Adipose tissue (tissue), 3 donors: Measurements from ENCODE around the gene THSD7B. TPM values are rescaled to one million over a fixed set of nuclear protein-coding genes. Genes with fewer than 3 reads are reported as not detected.
"Not testable (repeated sequence)": the region's sequence is repeated elsewhere in the genome, so short reads cannot be mapped to it uniquely, and the experiment has no call there.

Experiments used
- H3K27ac ChIP-seq: one replicate; pipeline ENCODE4 v1.5.1; 2013; ENCODE audit warnings: low read depth, low read length
- WGBS, 3 donors: extraction: QIAGEN DNeasy Blood & Tissue Kit; methylation state at CpG; one replicate each; pipeline ENCODE4 v1.1.7; 2013; 5-methylcytosine and 5-hydroxymethylcytosine counted together
- polyA plus RNA-seq, 3 donors: library from polyadenylated mRNA; stranded (reverse); fragments of 200-250 nt; gene quantifications; one replicate each; pipeline ENCODE4 v1.2.3, GENCODE V29; 2013
- donor health status: healthy with polysubstance abuse.
- donor health status: Bipolar disorder and iron deficiency.
- donor health status: healthy.

THSD7B gene
- polyA plus RNA-seq, 3 donors = 0.17 to 0.79 (median 0.34) TPM

GRCh38 chr2:137521653-137522619 lies 756.6 kb downstream of the THSD7B start:
- no peak overlapping the region for H3K27ac ChIP-seq
- 65 to 78% (median 76%) methylated on average over 2 of the region's 2 CpGs for WGBS, 3 donors

DNA sequence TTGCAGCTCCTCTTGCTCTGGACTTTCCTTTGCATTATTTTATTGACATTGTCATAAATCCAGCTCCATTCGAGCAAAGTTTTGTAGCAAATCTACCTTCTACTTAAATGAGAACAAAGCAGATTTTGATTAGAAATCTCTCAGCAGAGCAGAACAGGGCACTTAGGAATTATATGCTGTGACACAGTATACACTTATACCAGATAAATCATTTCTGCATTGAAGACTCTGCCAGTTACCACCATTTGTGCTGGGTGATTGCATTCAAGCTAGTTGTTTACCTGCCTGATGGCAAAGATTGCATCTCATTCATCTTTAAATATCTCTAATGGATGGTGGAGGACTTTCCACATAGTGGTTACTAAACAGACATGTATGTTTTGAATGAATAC lies 757.3 kb downstream of the THSD7B start:
- 38 to 76% (median 70%) methylated on average over 1 of the region's 1 CpG for WGBS, 3 donors
- H3K27ac ChIP-seq = no peak overlapping the region

DNA sequence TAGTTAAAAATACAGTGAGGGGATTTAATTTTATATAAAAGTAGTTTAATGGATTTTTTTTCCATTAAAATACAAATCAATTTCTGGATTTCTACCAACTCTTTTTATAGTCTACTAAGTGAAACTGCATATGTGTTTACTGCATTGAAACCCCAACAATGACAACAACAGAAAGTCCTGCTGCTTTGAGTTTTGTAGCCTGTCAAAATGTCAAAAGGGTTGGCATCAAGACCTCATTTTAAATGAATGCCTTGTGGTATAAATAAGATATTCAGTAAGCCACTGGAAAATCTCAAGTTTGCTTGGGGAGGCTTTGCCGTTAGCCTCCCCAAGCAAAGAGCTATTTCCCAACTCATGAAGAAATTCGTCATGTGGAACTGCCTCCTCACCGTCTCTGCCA lies 758.6 kb downstream of the THSD7B start:
- 63 to 76% (median 71%) methylated on average over 3 of the region's 3 CpGs for WGBS, 3 donors
- no peak overlapping the region for H3K27ac ChIP-seq

DNA sequence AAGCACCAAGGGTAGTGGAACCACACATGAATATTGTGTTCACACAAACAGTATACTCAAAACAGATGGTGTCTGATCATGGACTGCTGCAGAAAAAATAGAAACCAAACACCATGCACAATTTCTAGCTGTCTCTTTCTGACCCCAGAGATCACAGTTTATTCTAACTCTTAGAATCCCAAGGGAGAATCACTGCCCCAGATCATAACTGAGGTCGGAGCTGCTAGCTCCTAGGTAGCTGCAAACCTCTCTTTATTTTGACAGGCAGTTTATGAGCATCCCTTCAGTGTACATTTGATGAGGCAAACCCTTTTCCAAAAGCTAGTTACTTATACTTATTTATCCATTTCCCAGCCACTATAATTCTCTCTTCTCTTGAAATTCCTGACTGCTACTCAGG lies 759.8 kb downstream of the THSD7B start:
- no peak overlapping the region for H3K27ac ChIP-seq
- WGBS, 3 donors = 32 to 49% (median 44%) methylated on average over 1 of the region's 1 CpG

- no peak overlapping the region for H3K27ac ChIP-seq
- WGBS, 3 donors = 68 to 80% (median 70%) methylated on average over 2 of the region's 2 CpGs
Observed at GRCh38 chr2:137525641-137526190, 760.4 kb downstream of the THSD7B start.

DNA sequence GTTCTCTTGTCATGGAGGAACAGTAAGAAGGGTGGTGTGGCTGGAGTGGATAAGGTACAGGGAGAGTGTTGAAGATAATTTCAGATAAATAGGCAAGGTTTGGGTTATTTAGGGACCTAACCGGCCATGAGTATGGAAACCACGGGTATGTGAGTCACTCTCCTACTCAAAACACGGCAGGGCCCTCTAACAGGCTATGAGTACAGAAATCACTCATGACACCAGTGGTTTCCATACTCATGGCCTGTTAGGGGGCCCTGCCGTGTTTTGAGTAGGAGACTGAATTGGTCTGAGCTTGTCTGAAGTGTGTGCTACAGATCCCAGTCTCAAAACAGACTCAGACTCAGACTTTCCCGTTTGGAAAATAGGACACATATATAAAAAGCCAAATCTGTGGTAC lies 770.6 kb downstream of the THSD7B start:
- WGBS, 3 donors = 73 to 82% (median 81%) methylated on average over 5 of the region's 5 CpGs
- H3K27ac ChIP-seq = no peak overlapping the region

- WGBS, 3 donors = 79 to 85% (median 81%) methylated on average over 1 of the region's 1 CpG
- H3K27ac ChIP-seq = no peak overlapping the region
Observed at GRCh38 chr2:137539336-137539735, 774.0 kb downstream of the THSD7B start.

GRCh38 chr2:137547842-137548241 lies 782.5 kb downstream of the THSD7B start:
- 65 to 79% (median 78%) methylated on average over 6 of the region's 6 CpGs for WGBS, 3 donors
- no peak overlapping the region for H3K27ac ChIP-seq

DNA sequence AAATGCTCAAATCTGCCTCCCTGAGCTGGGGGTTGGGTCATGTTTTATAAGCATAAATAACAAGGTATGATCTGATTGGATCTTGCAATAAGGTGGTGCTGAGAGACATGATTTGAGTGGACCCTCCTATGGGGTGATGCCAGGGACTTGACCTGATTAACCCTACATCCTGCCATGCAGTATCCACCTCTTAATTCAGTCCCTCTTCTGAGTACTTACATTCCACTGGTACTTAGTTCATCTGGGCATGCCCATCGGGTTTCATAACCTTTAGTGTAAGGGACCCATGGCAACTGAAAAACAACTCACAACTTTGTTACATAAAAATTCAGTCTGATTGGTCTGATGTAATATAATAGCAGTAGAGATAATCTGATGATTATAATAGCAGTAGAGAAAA lies 801.0 kb downstream of the THSD7B start:
- WGBS, 3 donors = 67 to 93% (median 85%) methylated on average over 1 of the region's 1 CpG
- H3K27ac ChIP-seq = no peak overlapping the region

GRCh38 chr2:137570484-137570883 lies 805.1 kb downstream of the THSD7B start:
- H3K27ac ChIP-seq = no peak overlapping the region
- WGBS, 3 donors = 76 to 87% (median 79%) methylated on average over 3 of the region's 3 CpGs

DNA sequence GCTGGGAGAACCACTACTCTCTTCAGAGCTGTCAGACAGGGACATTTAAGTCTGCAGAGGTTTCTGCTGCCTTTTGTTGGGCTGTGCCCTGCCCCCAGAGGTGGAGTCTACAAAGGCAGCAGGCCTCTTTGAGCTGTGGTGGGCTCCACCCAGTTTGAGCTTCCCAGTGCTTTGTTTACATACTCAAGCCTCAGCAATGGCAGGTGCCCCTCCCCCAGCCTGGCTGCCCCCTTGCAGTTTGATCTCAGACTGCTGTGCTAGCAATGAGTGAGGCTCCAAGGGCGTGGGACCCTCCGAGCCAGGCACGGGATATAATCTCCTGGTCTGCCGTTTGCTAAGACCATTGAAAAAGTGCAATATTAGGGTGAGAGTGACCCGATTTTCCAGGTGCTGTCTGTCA lies 822.5 kb downstream of the THSD7B start:
- 72 to 87% (median 86%) methylated on average over 5 of the region's 5 CpGs for WGBS, 3 donors
- not testable (repeated sequence) for H3K27ac ChIP-seq

GRCh38 chr2:137588578-137588977 lies 823.2 kb downstream of the THSD7B start:
- H3K27ac ChIP-seq = not testable (repeated sequence)
- WGBS, 3 donors = 83 to 86% (median 84%) methylated on average over 1 of the region's 1 CpG

DNA sequence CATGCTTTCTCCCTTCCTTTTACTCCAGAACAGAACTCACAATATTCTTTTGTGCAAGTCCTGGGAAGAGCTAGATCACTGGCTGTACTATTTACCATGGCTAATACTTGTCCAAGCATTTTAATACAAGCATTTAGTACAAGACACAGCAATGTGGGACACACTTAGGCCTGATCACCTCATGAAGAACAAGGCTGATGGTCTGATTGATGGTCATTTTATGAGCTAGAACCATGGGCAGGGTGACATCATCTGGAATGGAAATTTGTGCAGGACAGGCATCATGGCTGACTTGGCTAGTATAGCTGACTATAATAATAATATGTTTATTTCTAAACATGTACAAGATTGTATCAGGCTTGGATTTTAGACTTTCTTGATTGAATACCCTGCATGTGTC lies 824.8 kb downstream of the THSD7B start:
- H3K27ac ChIP-seq = no peak overlapping the region

DNA sequence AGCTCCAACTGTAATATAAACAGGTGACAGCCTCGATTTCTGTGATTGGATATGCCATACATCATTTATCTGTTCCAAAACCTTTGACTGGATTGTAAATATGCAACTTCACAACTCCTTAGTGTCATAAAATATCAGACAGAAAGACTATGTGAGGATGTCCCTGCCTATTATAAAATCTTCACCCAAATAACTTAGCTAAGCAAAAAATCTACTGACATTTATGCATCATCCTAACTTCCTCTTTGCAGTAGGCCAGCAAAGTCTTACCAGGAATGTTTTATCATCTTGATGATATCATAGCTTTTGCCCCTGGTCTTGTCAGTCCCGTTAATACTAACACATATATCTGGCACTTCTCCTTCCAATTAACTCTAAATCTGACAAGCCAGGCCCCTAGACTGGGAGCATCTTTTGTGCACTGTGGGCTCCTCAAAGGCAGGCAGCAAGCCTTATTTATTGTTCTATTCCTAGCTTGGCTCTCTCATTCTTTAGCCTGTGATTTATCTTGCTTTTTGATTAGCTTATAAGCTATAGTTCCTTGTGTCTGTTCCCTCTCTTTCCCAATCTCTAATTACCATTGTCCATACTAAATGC lies 842.5 kb downstream of the THSD7B start:
- no peak overlapping the region for H3K27ac ChIP-seq
- 41 to 51% (median 41%) methylated on average over 2 of the region's 2 CpGs for WGBS, 3 donors

DNA sequence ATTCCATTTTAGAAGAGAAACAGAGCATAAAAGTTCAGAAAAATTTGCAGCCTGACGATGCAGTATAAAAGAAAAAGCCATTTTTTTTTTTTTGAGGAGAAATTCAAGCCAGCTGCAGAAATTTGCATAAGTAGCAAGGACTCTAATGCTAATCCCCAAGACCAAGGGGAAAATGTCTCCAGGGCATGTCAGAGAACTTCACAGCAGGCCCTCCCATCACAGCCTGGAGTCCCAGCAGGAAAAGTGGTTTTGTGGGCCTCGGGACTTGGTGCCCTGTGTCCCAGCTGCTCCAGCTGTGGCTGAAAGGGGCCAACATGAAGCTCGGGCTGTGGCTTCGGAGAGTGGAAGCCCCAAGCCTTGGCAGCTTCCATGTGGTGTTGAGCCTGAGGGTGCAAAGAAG lies 873.6 kb downstream of the THSD7B start:
- WGBS, 3 donors = 72 to 81% (median 79%) methylated on average over 4 of the region's 4 CpGs

GRCh38 chr2:137644731-137645130 lies 879.4 kb downstream of the THSD7B start:
- 50 to 77% (median 68%) methylated on average over 2 of the region's 2 CpGs for WGBS, 3 donors
- H3K27ac ChIP-seq = no peak overlapping the region

More for the DNA sequence above, 873.6 kb downstream of the THSD7B start:
- H3K27ac ChIP-seq = no peak overlapping the region

GRCh38 chr2:137654046-137654445 lies 888.7 kb downstream of the THSD7B start:
- WGBS, 3 donors = 78 to 80% (median 79%) methylated on average over 2 of the region's 2 CpGs
- no peak overlapping the region for H3K27ac ChIP-seq

DNA sequence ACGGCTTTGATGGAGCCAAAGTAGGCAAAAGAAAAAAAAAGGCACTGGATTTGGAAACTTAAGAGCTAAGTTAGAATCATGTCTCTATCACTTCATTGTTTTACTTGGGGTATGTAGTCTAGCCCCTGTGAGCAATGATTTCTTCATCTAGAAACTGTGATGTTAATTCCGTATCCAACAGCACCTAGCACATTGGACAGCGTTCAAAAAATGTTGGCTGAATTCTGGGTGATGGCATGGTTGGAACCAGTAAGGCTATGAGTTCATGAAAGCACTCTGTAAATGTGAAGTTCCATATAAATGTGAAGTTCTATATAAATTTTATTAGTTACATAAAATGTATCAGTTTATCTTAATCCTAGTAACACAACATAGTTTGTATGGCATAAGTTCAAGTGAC lies 890.5 kb downstream of the THSD7B start:
- 70 to 86% (median 78%) methylated on average over 3 of the region's 3 CpGs for WGBS, 3 donors
- H3K27ac ChIP-seq = no peak overlapping the region

GRCh38 chr2:137658433-137658832 lies 893.1 kb downstream of the THSD7B start:
- no peak overlapping the region for H3K27ac ChIP-seq
- WGBS, 3 donors = 77 to 91% (median 80%) methylated on average over 4 of the region's 4 CpGs
